Measurements from ENCODE around the gene CSRNP2. TPM values are rescaled to one million over a fixed set of nuclear protein-coding genes. Genes with fewer than 3 reads are reported as not detected.

The CSRNP2 gene
- total and polyA plus RNA-seq, 2 donors (not counting 1 experiment from before 2014, with no cell fraction given) = 19.8 to 21.4 TPM

- Histone ChIP-seq H3K9ac (ENCODE audit: insufficient read depth, low read length) (no peak overlapping the region), H3K27ac (ENCODE audit: insufficient read depth, low read length) (no peak overlapping the region), H4K20me1 (ENCODE audit: control insufficient read depth, extremely low read depth, insufficient read depth, low read length) (no peaks in the 10 kb centered on the region), H3K4me3 (replicated peaks in 1 of 4; ENCODE audit: control extremely low read depth in 1 of 4, insufficient read depth in 1 of 4, low read depth in 3 of 4, low read length in 4 of 4) (no peak overlapping the region), H3K4me2 (ENCODE audit: extremely low read depth, insufficient read depth, low read length) (no peak overlapping the region), H2AFZ (ENCODE audit: low read length) (no peak overlapping the region), H3K27me3 (ENCODE audit: control insufficient read depth, insufficient read depth, low read length) (no peaks in the 10 kb centered on the region), H3K4me1 (ENCODE audit: control insufficient read depth, extremely low read depth, insufficient read depth, low read length) (no peaks in the 10 kb centered on the region), H3K79me2 (ENCODE audit: control insufficient read depth, insufficient read depth, low read length) (peaks cover 2% of the 10 kb centered on the region), H3K36me3 (ENCODE audit: control insufficient read depth, insufficient read depth, low read length) (no peaks in the 10 kb centered on the region), H3K9me3 (ENCODE audit: control insufficient read depth, insufficient read depth, low read depth, low read length) (no peaks in the 10 kb centered on the region)
- no peak for DNase-seq (ENCODE audit: low read depth in 2 of 2)
- TF ChIP-seq EZH2 (IDR thresholded peaks at IDR 0.05; ENCODE audit: low read length, missing control alignments) (no peak), CTCF (conservative IDR thresholded peaks at IDR 0.05 in 1 of 2, IDR thresholded peaks at IDR 0.05 in 1 of 2; ENCODE audit: low read depth in 1 of 2, low read length in 2 of 2) (no peak)
These were observed 70.0 kb downstream of the CSRNP2 start for GRCh38 chr12:51013441-51013840.

GRCh38 chr12:51012570-51013236, 70.7 kb downstream of the CSRNP2 start:
- no peak overlapping the region for H2AFZ ChIP-seq (ENCODE audit: low read length)
- no peaks in the 10 kb centered on the region for H3K4me1 ChIP-seq (ENCODE audit: control insufficient read depth, extremely low read depth, insufficient read depth, low read length)
- TF ChIP-seq EZH2 (IDR thresholded peaks at IDR 0.05; ENCODE audit: low read length, missing control alignments) = no peak
- DNase-seq (ENCODE audit: low read depth in 2 of 2) = peak in 1 of 2 donors; percentile 16
- H3K4me2 ChIP-seq (ENCODE audit: extremely low read depth, insufficient read depth, low read length) = no peak overlapping the region
- no peaks in the 10 kb centered on the region for H3K9me3 ChIP-seq (ENCODE audit: control insufficient read depth, insufficient read depth, low read depth, low read length)
- no peak overlapping the region for H3K9ac ChIP-seq (ENCODE audit: insufficient read depth, low read length)
- no peaks in the 10 kb centered on the region for H3K36me3 ChIP-seq (ENCODE audit: control insufficient read depth, insufficient read depth, low read length)
- H4K20me1 ChIP-seq (ENCODE audit: control insufficient read depth, extremely low read depth, insufficient read depth, low read length) = no peaks in the 10 kb centered on the region
- no peak overlapping the region for H3K27ac ChIP-seq (ENCODE audit: insufficient read depth, low read length)
- peaks cover 2% of the 10 kb centered on the region for H3K79me2 ChIP-seq (ENCODE audit: control insufficient read depth, insufficient read depth, low read length)
- no peak overlapping the region for H3K4me3 ChIP-seq (replicated peaks in 1 of 4; ENCODE audit: control extremely low read depth in 1 of 4, insufficient read depth in 1 of 4, low read depth in 3 of 4, low read length in 4 of 4)
- H3K27me3 ChIP-seq (ENCODE audit: control insufficient read depth, insufficient read depth, low read length) = no peaks in the 10 kb centered on the region

- DNase-seq (ENCODE audit: low read depth in 2 of 2) = peak in 1 of 2 donors; percentile 22
- Histone ChIP-seq H3K27ac (ENCODE audit: insufficient read depth, low read length) (no peak overlapping the region), H3K4me3 (replicated peaks in 1 of 4; ENCODE audit: control extremely low read depth in 1 of 4, insufficient read depth in 1 of 4, low read depth in 3 of 4, low read length in 4 of 4) (no peak overlapping the region), H3K4me2 (ENCODE audit: extremely low read depth, insufficient read depth, low read length) (no peak overlapping the region), H3K9ac (ENCODE audit: insufficient read depth, low read length) (no peak overlapping the region), H3K79me2 (ENCODE audit: control insufficient read depth, insufficient read depth, low read length) (no peaks in the 10 kb centered on the region), H3K36me3 (ENCODE audit: control insufficient read depth, insufficient read depth, low read length) (no peaks in the 10 kb centered on the region), H2AFZ (ENCODE audit: low read length) (no peak overlapping the region), H3K27me3 (ENCODE audit: control insufficient read depth, insufficient read depth, low read length) (no peaks in the 10 kb centered on the region), H3K9me3 (ENCODE audit: control insufficient read depth, insufficient read depth, low read depth, low read length) (no peaks in the 10 kb centered on the region), H4K20me1 (ENCODE audit: control insufficient read depth, extremely low read depth, insufficient read depth, low read length) (no peaks in the 10 kb centered on the region), H3K4me1 (ENCODE audit: control insufficient read depth, extremely low read depth, insufficient read depth, low read length) (no peaks in the 10 kb centered on the region)
- TF ChIP-seq EZH2 (IDR thresholded peaks at IDR 0.05; ENCODE audit: low read length, missing control alignments) (no peak), CTCF (conservative IDR thresholded peaks at IDR 0.05 in 1 of 2, IDR thresholded peaks at IDR 0.05 in 1 of 2; ENCODE audit: low read depth in 1 of 2, low read length in 2 of 2) (no peak)
These were observed 71.4 kb downstream of the CSRNP2 start for GRCh38 chr12:51011955-51012354.

Other genes with a start within 250 kb of the CSRNP2 start
- not detected in 2 replicates for gene TMPRSS12, start 240.7 kb downstream of the CSRNP2 start, total RNA-seq
- not detected in 2 replicates for gene TMPRSS12, start 240.7 kb downstream of the CSRNP2 start, polyA plus RNA-seq
- not detected in 2 replicates for gene HIGD1C, start 131.1 kb downstream of the CSRNP2 start, total RNA-seq
- gene HIGD1C, start 131.1 kb downstream of the CSRNP2 start, polyA plus RNA-seq = not detected in 2 replicates
- gene SLC11A2, start 57.2 kb downstream of the CSRNP2 start, total RNA-seq = 57.5 and 75.0 TPM in 2 replicates
- gene SLC11A2, start 57.2 kb downstream of the CSRNP2 start, polyA plus RNA-seq = 38.6 and 39.3 TPM in 2 replicates
- 59.9 and 61.4 TPM in 2 replicates for gene LETMD1, start 35.3 kb downstream of the CSRNP2 start, total RNA-seq
- 38.1 and 45.9 TPM in 2 replicates for gene LETMD1, start 35.3 kb downstream of the CSRNP2 start, polyA plus RNA-seq
- gene TFCP2, start 89.5 kb upstream of the CSRNP2 start, total RNA-seq = 7.7 and 9.4 TPM in 2 replicates
- gene TFCP2, start 89.5 kb upstream of the CSRNP2 start, polyA plus RNA-seq = 21.7 and 23.0 TPM in 2 replicates
- gene POU6F1, start 134.5 kb upstream of the CSRNP2 start, total RNA-seq = 3.3 and 4.8 TPM in 2 replicates
- gene POU6F1, start 134.5 kb upstream of the CSRNP2 start, polyA plus RNA-seq = 3.3 and 3.5 TPM in 2 replicates
- gene DAZAP2, start 155.2 kb upstream of the CSRNP2 start, total RNA-seq = 59.6 TPM in 2 replicates
- 303 and 344 TPM in 2 replicates for gene DAZAP2, start 155.2 kb upstream of the CSRNP2 start, polyA plus RNA-seq
- gene SMAGP, start 186.8 kb upstream of the CSRNP2 start, total RNA-seq = 5.1 and 11.6 TPM in 2 replicates
- gene SMAGP, start 186.8 kb upstream of the CSRNP2 start, polyA plus RNA-seq = 20.5 and 43.7 TPM in 2 replicates
- gene BIN2, start 240.6 kb upstream of the CSRNP2 start, total RNA-seq = not detected in 2 replicates
- gene BIN2, start 240.6 kb upstream of the CSRNP2 start, polyA plus RNA-seq = not detected in 2 replicates

All from fibroblast of lung (primary cell).